Activated T-cell treated with anti-CD3 and anti-CD28 coated beads for 48 hours (primary cell): ENCODE results near the gene CLEC19A.
"Not testable (repeated sequence)": the region's sequence is repeated elsewhere in the genome, so short reads cannot be mapped to it uniquely, and the experiment has no call there.

ENCODE experiments used
- DNase-seq: peaks from one replicate; pipeline ENCODE4 v3.0.0-alpha.2; 2020; ENCODE audit warnings: low read depth

The CLEC19A gene

DNA sequence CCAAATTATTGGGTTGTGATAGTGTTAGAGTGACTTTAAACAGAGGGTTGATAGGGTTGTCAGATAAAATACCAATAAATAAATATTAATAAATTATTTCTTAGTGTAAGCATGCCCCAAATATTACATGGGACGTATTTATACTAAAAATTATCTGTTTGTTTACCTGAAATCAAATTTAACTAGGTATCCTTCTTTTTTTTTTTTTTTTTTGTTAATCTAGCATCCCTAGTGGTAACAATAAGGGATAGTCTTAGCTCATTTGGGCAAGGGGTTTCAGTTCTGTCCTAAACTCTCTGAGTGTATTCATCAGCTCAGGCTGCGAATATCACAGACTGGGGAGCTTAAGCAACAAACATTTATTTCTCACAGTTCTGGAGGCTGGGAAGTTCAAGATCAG is 1.3 kb downstream of the CLEC19A start:
- no peak for DNase-seq

DNA sequence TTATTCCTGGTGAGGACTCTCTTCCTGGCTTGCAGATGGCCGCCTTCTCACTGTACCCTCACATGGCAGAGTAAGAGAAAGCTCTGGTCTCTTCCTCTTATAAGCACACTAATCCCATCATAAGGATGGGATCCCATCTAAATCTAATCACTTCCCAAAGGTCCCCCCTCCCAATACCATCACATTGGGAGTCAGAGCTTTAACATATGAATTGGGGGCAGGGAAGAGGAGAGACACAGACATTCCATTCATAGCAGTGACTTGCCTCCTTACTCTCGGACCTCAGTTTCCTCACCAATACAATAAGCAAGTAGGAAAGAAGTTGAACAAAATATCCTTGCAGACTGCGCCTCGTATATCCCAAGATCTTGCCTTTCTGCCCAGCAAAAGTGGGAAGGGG is 1.7 kb downstream of the CLEC19A start:
- DNase-seq, result no peak

DNA sequence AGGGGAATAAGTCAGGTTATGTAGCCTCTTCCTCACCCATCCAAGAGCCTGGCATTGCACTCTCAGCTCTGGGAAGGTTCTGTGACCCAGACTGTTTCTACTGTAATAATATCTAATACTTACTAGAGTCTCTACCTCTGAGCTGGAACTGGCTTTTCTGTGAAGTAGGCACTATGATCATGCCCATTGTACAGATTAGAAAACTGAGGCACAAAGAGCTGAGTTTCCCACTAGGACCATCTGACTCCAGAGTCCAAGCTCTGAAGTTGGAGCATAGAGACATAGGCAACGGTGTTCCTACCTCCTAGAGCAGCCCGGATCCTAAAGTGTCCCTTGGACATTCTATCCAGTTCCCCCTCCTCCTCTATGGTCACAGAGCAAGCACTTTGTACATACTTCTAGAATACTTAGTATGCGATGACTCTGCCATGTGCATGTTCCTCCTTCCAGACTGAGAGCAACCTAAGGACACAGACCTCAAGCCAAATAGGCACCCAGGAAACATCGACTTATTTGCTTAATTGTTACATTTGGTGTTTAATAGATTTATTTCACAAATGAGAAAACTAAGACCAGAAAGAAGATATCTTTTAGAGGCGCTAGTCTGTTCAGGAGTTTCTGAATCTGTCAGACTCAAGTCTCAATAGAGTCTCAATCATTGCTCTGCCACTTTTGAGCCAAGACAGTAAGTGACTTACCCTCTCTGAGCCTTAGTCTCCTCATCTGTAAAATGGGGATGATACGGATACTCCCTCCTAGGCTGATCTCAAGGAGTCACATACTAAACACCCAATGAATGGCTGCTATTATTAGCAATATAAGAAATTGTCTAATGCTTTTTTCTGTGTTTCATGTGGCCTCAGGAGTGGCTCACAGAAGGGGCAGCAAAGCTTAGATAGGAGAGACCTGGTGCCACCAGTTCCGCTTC is 3.6 kb downstream of the CLEC19A start:
- DNase-seq, result no peak

DNA sequence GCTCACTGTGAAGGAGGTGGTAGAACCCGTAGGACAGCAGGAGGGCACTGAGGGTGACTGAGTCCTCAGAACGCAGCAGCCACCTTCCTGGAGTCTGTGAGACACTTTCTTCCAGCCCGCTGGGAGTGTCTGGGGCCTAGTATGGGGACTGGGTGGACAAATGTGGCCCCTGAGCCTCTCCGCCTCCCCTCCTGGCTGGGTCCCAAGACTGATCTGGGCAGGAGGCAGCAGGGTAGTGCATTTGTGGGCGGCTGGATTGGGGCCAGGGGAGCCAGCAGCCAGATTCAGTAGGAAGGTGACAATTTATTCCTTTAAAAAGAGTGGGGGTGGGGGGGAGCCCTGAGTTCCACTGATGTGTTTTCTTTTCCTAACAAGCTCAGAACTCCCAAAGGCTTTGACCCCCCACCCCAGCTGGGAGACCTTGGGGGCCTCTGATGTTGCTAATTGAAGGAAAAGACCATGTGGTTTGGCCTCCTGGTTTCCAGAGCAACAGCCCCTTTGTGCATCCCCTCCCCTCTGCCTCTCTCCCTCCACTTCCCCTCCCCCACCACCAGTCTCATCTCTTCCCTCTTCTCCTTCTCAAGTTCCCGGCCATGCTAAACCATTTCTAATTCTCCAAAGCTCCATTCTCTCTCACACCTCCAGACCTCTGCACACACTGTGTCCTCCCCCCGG is 4.4 kb downstream of the CLEC19A start:
- DNase-seq, result no peak

DNA sequence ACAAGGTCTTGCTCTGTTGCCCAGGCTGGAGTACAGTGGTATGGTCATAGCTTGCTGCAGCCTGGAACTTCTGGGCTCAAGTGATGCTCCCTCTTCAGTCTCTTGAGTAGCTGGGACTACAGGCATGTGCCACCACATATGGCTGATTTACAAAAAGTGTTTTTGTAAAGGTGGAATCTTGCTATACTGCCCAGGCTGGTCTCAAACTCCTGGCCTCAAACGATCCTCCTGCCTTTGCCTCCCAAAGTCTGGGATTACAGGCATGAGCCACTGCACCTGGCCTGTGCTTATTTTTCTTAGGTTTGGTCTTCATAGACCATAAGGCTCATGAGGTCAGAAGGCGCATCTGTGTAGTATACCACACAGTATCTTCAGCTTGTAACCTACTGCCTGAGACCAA is 5.3 kb downstream of the CLEC19A start:
- no peak for DNase-seq

DNA sequence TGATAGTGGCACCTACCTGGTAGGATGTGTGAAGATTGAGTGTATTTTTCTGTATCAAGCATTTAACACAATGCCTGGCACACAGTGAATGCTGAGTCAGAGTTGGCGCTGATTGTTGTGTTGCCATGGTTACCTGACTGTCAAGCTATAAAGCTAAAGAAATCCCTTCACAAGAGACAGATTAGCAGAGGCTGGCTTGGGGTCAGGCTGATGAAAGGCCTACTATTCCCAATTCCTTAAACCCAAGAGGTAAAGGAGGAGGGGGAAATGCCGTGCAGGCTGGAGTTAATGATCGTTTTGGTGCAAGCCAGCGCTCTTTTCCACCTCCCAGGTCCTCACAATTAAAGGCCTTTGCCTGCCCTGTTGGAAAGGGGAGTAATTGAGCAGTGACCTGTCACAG is 5.9 kb downstream of the CLEC19A start:
- no peak for DNase-seq

DNA sequence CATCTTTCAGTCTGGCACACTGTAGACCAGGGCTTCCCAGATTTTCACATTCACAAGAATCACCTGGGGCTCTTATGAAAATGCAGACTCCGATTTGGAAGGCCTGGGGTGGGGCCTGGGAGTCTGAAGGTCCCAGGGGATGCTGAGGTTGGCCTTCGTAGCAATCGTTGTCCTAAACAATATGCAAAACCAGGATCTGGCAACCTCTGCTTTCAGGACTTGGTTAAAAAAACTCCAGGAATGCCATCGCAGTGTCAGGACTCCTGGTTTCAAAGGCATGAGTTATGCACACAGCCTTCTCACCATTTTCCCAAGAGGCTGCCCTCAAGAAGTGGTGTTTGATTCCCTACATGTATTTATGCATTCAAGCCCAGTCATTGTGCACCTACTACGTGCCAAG is 6.7 kb downstream of the CLEC19A start:
- no peak for DNase-seq

DNA sequence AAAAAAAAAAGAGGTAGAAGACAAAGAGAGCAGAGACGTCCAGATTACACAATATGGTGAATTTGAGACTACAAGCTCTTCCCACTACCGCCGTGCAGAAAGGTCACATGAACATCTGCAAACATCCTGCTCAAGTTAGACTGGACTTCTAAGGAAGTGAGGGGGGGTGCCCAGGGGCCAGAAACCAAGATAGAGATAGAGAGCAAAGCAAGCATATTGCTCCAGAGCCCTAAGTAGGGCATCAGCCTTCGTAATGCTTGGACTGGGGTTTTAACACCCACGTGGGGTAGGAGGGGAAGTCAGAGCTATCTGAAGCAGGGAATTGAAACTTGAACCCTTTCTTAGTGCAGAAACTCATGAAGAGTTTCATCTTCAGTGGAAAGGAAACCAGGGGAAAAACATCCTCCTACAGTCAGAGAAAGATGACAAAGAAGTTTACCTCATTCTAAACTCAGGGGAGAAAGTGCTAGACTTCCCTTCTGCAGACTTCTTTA is 8.7 kb downstream of the CLEC19A start:
- DNase-seq, result peak; percentile 47

DNA sequence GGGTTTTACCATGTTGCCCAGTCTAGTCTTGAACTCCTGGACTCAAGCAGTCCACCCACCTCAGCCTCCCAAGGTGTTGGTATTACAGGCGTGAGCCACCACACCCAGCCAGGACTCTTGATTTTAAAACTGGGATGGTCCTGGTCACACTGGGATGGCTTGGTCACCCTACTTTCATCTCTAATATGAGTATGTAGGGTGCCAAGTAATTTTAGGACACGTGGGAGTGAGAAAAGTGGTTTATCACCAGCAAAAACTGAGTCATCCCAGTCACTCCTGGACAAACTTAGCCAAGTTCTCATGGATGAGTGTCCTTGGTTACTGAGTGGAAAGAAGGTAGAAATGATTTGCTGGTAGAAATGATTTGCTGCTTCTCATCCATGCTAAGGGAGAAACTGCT is 9.9 kb downstream of the CLEC19A start:
- no peak for DNase-seq

DNA sequence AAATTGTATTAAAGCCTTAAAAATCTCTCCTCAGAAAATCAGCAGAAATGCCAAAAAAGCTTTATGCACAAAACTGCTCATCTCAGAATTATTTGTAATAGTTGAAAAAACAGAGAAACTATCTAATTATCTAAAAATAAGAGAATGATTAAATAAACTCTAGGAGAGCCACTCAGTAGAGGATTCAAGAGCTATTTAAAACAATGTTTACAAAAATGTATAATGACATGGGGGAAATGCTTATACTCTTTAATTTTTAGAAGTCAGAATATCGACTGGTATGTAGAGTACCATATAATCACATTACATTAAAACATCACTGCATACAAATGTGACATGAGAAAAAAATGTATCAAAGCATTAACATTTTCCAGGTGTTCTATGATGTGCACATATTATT is 11.9 kb downstream of the CLEC19A start:
- DNase-seq, result no peak

DNA sequence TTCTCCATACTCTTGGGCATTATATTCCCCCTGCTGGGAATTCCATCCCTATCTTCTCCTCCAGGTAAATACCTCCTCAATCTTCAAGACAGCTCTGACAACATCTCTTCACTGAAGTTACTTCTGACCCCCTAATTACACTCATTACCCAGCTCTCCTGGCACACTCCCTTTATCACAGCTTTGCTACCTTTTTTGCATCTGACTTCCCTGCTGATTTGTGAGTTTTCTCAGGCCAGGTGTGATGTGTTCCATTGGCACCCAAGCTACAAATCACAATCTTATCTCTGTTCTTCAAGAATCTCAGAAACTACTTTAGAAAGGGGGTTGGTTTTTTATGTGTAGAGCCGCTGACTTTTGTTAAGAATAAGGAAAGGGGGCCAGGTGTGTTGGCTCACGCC is 14.0 kb downstream of the CLEC19A start:
- DNase-seq, result no peak

DNA sequence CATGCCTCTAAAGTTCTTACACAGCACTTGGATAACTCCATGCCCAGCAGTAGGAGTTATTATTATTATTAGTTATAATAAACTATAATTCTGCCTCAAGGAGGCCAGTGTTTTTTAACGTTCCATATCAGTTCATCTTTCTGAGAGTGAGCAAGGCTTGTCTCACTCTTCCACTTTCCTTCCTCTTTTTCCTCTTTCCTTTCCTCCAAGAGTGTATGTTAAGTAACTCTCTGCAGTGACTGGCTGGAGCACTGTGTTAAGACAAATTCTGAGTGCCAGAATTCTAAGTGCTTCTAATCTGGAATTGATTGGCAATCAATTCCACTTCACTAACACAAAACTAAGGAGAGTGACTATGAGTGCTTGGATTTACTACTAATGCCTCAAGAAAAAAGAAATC is 16.4 kb downstream of the CLEC19A start:
- DNase-seq, result no peak

DNA sequence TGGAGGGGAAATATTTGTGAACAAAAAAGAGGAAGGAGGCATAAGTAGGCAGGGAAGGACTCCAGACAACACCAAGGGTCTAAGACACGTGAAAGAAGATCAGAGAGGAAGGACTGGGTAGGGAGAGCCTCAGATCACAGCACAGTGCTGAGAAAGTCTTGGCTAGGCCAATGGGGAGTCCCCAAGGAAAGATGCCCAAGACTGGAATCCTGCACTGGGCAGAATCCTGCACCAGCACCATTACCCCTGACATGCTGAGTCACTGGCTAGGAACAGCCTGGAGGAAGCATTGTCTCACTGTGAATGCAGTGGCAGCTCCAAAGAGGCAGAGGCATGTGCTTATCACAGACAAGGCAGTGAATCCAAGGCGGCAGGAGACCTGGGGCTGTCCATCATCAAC is 19.2 kb downstream of the CLEC19A start:
- DNase-seq, result no peak

DNA sequence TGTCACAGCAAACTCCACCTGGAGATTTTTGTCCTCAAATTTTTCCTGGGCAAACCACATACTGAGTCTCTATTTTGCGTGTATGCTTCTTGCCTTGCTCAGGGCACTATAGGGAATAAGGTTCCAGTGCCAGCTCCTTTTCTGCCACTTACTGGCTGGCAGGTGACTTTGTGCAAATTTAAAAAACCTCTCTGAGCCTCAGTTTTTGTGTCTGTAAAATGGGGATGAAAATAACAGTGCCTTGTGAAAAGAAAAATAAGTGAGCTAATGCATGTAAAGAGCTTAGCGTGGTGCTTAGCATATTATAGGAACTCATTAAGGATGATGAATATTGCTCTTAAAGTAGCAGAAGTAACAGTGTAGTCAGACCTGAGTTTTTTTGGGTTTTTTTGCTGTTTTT is 19.9 kb downstream of the CLEC19A start:
- DNase-seq, result no peak

DNA sequence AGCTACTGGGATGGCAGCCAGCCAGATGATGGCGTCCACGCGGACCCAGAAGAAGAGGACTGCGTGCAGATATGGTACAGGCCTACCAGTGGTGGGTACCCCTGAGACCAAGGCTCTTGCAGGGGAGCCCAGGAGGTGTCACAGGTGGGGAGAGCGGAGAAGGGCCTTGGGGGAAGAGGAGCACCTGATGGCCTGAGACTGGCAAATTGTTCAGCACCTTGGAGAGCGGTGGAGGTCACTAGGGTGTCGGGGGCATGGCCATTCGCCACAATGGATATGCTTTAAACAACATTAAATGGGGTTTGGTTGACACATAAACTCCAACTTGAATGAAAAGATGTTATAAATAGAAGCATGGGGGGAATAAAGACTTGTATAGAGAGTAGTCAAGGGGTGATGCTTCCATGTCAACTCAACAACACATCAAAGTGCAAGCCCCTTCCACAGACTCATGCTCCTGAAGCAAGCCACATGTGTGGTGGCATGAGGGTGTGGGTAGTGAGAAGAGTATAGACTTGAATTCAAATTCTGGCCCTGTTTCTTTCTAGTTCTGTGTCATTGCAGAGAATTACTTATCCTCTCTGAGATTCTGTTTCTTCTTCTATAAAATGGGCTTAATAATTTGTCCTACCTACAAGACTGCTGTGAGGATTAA is 22.2 kb downstream of the CLEC19A start:
- no peak for DNase-seq

DNA sequence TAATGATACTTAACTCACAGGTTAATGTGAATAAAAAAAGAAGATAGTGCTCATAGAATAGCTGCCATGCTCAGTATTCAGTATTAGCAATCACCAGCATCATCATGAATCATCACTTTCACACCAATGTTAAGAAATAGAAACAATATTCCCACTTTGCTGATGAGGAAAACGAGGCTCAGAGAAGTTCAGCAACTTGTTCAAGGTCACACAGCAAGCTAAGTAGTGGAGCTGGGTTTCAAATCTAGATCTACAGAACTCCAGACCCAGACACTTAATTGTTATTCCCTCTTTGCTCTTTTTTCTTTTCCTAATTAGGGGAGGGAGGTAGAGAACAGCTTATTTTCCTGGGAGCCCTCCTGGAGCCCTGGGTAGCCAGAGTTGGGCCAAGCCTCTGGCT is 22.9 kb downstream of the CLEC19A start:
- no peak for DNase-seq

DNA sequence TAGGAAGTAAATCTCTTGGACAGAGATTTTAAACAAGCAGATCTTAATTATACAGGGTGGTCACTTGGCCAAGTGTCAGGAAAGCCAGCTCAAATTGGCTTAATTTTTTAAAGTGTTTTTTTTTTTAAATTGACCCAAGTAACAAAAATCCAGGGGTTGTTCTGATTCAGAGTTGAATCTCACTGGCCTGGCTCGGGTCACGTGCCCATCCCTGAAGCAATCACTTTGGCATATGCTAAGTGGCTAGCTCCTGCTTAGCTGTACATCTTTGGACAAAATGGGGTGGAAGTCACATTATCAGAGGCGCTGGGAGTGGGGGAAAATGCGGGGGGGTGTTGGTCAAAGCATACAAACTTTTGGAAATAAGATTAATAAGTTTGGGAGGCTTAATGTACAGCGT is 23.6 kb downstream of the CLEC19A start:
- no peak for DNase-seq

DNA sequence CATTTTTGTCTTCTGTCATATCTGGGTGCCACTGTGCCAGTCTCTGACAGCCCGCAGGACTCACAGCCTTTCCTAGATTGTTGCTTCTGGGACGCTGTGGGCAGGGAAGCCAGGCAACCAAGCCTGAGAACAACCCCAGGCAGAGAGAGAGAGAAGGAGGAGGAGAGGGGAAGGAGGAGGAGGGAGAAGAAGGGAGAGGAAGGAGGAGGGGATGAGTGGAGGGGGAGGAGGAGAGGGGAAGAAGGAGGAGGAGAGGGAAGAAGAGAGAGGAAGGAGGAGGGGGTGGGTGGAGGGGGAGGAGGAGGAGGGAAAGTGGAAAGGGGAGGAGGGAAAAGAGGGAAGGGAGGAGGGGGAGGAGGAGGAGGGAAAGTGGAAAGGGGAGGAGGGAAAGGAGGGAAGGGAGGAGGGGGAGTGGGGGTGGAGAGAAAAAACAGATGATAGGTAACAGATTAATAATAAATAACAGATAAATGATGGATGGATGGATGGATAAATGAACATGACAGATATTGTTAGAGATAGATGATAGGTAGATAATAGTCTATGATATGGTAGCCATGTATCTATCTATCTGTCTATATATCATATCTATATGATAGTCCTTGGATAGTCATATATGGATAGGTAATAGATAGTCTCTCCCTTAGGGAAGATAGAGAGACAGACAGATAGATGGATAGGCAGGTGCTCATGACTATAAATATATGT is 29.3 kb downstream of the CLEC19A start:
- no peak for DNase-seq

DNA sequence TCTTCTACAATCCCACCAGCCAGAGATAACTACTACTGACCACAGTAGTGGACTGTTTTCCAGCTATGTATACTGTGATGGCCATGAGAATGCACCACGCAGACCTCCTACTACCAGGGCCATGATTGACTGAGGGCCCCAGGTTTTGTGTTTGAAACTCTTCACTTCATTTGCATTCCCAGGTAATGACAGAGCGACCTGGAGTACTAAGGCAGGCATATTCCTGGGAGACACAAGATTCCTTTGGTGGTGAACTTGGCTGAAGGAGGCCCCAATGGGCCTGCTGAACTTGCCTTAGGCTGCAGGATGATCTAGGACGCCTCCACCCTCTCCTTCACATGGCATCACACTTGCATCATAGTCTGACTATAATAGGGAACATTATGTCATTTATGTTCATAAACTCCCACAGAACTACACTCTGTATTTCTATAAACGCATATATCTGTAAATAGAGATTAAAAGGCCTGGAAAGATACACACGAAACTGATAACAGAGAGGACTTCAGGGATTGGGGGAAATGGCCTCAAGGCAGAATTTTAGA is 30.4 kb downstream of the CLEC19A start:
- no peak for DNase-seq

DNA sequence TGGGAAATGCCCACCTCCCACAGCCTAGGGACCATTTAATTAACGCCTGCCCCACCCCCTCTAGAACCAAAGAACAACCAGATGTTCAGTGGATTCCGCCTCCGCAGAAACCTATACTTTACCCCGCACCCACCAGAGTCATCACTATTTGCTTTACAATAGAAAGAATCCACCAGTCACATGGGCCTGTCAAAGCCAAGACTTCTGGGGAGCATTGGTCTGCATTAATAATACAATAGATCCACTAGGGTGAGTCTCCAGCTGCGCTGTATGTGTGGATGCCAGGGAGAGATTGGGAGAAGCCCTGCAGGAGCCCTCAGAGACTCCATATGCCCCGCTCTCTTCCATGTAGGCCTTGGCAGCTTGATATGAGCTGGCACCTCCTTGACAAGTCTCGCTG is 31.3 kb downstream of the CLEC19A start:
- no peak for DNase-seq

DNA sequence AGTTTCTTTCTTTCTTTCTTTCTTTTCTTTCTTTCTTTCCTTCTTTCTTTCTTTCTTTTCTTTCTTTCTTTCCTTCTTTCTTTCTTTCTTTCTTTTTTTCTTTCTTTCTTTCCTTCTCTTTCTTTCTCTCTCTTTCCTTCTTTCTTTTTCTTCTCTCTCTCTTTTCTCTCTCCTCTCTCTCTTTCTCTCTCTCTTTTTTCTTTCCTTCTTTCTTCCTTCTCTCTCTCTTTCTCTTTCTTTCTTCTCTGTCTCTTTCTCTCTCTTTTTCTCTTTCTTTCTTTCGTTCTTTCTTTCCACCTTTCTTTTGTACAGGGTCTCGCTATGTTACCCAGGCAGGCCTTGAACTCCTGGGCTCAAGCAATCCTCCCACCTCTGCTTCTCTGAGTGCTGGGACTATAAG is 35.7 kb downstream of the CLEC19A start:
- DNase-seq, result not testable (repeated sequence)

DNA sequence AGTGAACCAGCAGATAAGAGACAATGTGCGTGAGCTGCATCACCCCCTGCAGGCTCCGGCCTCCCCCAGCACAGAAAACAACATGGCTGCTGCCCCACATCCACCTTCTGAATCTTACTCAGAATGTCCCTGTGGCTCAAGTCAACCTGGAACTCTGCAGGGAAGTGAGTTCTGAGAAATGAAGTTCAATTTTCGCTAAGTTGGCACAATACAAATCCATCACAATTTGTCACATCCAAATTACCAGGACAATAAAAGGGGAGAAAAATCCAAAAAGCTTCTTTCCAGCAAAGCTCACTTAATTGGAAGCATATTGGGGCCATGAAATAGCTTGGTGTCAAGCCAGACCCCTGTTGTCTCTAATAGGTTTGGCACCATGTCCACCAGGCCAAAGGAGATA is 38.1 kb downstream of the CLEC19A start:
- no peak for DNase-seq
